Measurements from ENCODE around the gene VKORC1. TPM values are rescaled to one million over a fixed set of nuclear protein-coding genes. Genes with fewer than 3 reads are reported as not detected.

Gene VKORC1
- total RNA-seq, 2 donors from 2014 or later, result 39.5 to 50.3 TPM

GRCh38 chr16:31087971-31088370 is 6.6 kb downstream of the VKORC1 start:
- Histone ChIP-seq H3K9me3 (no peaks in the 10 kb centered on the region), H3K4me1 (no peaks in the 10 kb centered on the region), H3K4me3 (no peak overlapping the region), H3K36me3 (no peaks in the 10 kb centered on the region), H3K27ac (no peak overlapping the region), H3K27me3 (no peaks in the 10 kb centered on the region), H3K9ac (ENCODE audit: low read depth in 2 of 2, low read length in 2 of 2) (no peak overlapping the region)
- TF ChIP-seq, protein P1, sequence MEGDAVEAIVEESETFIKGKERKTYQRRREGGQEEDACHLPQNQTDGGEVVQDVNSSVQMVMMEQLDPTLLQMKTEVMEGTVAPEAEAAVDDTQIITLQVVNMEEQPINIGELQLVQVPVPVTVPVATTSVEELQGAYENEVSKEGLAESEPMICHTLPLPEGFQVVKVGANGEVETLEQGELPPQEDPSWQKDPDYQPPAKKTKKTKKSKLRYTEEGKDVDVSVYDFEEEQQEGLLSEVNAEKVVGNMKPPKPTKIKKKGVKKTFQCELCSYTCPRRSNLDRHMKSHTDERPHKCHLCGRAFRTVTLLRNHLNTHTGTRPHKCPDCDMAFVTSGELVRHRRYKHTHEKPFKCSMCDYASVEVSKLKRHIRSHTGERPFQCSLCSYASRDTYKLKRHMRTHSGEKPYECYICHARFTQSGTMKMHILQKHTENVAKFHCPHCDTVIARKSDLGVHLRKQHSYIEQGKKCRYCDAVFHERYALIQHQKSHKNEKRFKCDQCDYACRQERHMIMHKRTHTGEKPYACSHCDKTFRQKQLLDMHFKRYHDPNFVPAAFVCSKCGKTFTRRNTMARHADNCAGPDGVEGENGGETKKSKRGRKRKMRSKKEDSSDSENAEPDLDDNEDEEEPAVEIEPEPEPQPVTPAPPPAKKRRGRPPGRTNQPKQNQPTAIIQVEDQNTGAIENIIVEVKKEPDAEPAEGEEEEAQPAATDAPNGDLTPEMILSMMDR (IDR thresholded peaks at IDR 0.05), result no peak
- no peak for DNase-seq
- intact Hi-C loops (cut with DNase I), result no loop called here

DNA sequence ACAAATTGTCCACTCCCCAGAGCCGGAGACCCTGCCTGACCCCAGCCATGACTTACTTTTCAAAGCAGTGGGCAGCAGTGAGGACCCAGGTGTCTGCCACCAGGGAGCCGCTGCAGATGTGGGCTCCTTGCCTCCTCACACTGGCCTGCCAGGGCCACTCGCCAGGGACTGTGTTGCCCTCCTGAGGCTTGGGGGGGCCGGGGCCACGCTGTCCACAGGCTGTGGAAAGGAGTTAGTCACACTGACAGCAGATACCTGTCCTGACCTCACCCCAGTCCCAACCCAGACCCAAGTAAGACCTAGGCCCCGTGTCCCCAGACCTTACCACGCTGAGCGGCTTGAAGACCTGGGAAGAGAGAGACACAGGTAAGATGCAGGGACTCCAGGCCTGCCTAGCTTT is 7.1 kb downstream of the VKORC1 start:
- no peaks in the 10 kb centered on the region for H3K36me3 ChIP-seq
- intact Hi-C loops (cut with DNase I), result no loop called here
- DNase-seq, result no peak

DNA sequence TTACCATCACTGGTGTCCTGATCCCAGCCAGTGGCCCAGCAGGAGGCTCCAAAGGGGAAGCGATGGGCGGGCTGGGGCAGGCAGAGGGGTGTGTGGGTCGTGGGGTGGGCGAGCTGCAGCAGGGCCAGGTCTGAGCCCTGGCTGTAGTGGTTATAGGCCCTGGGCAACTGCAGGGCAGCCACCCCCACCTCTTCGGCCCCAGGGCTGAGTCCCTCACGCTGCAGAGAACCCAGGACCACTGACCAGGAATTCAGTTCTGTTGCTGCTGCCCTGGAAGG is 8.0 kb downstream of the VKORC1 start:
- no peaks in the 10 kb centered on the region for H3K27me3 ChIP-seq
- no peaks in the 10 kb centered on the region for H3K4me1 ChIP-seq
- no peak for DNase-seq
- H3K36me3 ChIP-seq, result no peaks in the 10 kb centered on the region
- no peak overlapping the region for H3K9ac ChIP-seq (ENCODE audit: low read depth in 2 of 2, low read length in 2 of 2)
- intact Hi-C loops (cut with DNase I), result no loop called here
- TF ChIP-seq, protein P1 (IDR thresholded peaks at IDR 0.05), result no peak
- H3K4me3 ChIP-seq, result no peak overlapping the region
- H3K9me3 ChIP-seq, result no peaks in the 10 kb centered on the region
- H3K27ac ChIP-seq, result no peak overlapping the region

More for the DNA sequence above, 7.1 kb downstream of the VKORC1 start:
- H3K27ac ChIP-seq, result no peak overlapping the region
- H3K4me3 ChIP-seq, result no peak overlapping the region
- H3K4me1 ChIP-seq, result no peaks in the 10 kb centered on the region
- H3K9ac ChIP-seq (ENCODE audit: low read depth in 2 of 2, low read length in 2 of 2), result no peak overlapping the region
- no peaks in the 10 kb centered on the region for H3K27me3 ChIP-seq
- no peaks in the 10 kb centered on the region for H3K9me3 ChIP-seq
- TF ChIP-seq, protein P1 (IDR thresholded peaks at IDR 0.05), result no peak

GRCh38 chr16:31085873-31086628 is 8.5 kb downstream of the VKORC1 start:
- Histone ChIP-seq H3K9me3 (no peaks in the 10 kb centered on the region), H3K36me3 (no peaks in the 10 kb centered on the region), H3K27ac (no peak overlapping the region), H3K4me1 (no peaks in the 10 kb centered on the region), H3K4me3 (no peak overlapping the region), H3K9ac (ENCODE audit: low read depth in 2 of 2, low read length in 2 of 2) (no peak overlapping the region), H3K27me3 (no peaks in the 10 kb centered on the region)
- no peak for DNase-seq
- intact Hi-C loops (cut with DNase I), result no loop called here
- TF ChIP-seq, protein P1 (IDR thresholded peaks at IDR 0.05), result no peak

GRCh38 chr16:31085411-31085810 is 9.2 kb downstream of the VKORC1 start:
- H3K4me1 ChIP-seq, result no peaks in the 10 kb centered on the region
- H3K9ac ChIP-seq (ENCODE audit: low read depth in 2 of 2, low read length in 2 of 2), result no peak overlapping the region
- no peak overlapping the region for H3K4me3 ChIP-seq
- no peak for DNase-seq
- no peaks in the 10 kb centered on the region for H3K27me3 ChIP-seq
- H3K36me3 ChIP-seq, result no peaks in the 10 kb centered on the region
- TF ChIP-seq, protein P1 (IDR thresholded peaks at IDR 0.05), result no peak
- intact Hi-C loops (cut with DNase I), result no loop called here
- H3K27ac ChIP-seq, result no peak overlapping the region
- H3K9me3 ChIP-seq, result no peaks in the 10 kb centered on the region

All from colonic mucosa (tissue), 4 donors.